ENCODE results near the gene RBM19.

Gene RBM19

DNA sequence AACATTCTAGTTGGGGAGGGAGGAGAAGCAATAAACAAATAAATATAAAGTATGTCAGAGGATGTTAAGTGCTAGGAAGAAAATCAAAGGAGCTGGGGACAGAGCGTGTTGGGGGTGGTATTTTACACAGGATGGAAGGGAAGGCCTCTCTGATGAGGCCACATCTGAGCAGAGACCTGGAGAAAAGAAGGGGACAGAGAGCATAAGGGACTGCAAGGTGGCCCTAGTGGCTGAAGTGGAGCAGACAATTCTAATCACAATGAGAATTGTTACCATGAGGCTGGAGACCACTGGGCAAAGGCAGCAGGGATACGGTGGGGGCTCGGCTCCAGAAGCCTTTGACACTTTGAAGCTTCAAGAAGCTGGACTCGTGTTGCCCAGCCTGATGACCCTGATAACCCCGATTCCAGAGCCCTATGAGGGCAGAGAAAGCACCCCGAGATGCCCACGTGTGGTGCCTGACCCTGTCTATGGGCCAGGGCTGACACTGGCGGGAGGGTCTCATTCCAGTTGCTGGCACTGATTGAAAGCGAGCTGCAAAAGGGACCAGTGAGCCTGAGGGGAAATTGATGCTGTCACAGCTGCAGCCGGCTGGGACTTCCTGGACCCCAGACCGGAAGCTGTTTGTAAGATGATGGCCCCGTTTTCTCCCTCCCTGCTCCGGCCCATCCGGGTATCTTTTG is 169.1 kb downstream of the RBM19 start:
- CTCF ChIA-PET = no interaction called here
- DNase-seq (ENCODE audit: extremely low spot score) = no peak
- TF ChIP-seq LEF1 (IDR thresholded peaks at IDR 0.05; ENCODE audit: borderline replicate concordance) = no peak
- no peak for TF ChIP-seq ARNT (IDR thresholded peaks at IDR 0.05)
- TF ChIP-seq BHLHE40 (IDR thresholded peaks at IDR 0.05; ENCODE audit: borderline replicate concordance) = no peak
- TF ChIP-seq CTBP1 (IDR thresholded peaks at IDR 0.05; ENCODE audit: borderline replicate concordance) = no peak
- TF ChIP-seq FOXM1 (IDR thresholded peaks at IDR 0.05; ENCODE audit: borderline replicate concordance) = no peak
- no peak for TF ChIP-seq ELF4 (IDR thresholded peaks at IDR 0.05)
- no peak for TF ChIP-seq FOXK2 (IDR thresholded peaks at IDR 0.05)
- TF ChIP-seq FOXA1 (IDR thresholded peaks at IDR 0.05) = no peak
- TF ChIP-seq SP1 (IDR thresholded peaks at IDR 0.05) = no peak
- POLR2A ChIA-PET = no interaction called here

DNA sequence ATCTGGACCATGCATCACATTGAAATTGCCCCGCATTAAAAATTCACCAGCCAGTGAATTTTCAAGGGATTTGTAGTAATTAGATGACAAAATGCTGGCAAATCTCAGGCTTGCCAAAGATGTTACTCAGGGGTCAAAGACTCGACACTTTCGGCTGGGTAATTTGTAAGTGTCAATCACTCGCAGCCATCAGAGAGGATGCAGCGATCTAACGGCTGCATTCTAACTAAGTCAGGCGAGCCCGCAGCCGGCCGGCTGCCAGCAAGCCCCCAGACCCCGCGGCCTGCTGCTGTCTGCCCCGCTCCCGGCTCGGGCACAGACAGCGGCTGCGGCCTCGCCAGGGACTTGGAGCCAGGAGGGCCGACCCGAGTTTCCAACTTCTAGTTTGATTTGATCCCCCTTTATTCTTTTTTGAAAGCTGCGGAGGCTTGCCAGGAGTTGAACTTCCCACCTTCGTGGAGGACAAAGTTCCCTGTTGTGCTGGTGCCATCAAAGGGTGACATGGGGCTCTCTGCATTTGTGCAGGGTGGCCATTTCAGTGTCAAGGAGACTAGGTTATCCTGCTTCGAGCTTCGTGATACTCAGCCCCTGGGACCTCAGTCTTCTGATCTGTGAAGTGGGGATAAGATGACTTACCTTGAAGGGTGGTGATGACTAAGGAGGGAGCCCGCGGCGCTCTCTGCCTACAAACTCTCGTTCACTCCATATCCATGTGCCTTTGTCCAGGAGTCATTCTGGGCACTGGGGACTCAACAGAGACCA is 169.9 kb downstream of the RBM19 start:
- TF ChIP-seq SUZ12 (IDR thresholded peaks at IDR 0.05) (no peak), SP1 (IDR thresholded peaks at IDR 0.05) (no peak)
- no peak for DNase-seq (ENCODE audit: extremely low spot score)
- ChIA-PET CTCF (no interaction called here), POLR2A (no interaction called here)

DNA sequence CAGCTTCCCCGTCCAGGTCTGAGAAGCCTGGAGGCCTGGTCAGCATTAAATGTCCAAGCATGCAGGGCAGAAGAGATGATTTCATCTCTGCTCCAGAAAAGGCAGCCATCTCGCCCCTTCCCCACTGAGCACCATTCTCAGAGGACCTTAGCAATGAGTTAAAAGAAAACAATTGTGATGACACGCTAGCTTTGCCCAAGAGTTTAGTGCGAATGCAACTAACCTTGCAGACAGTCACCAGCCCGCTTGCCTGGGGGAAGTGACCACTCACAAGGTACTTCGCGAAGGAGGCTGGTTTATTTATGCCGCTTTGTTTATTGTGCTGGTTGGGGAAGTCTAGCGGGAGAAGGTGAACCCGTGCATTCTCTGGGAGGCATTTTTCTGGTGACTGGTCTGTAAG is 170.7 kb downstream of the RBM19 start:
- CTCF ChIA-PET = no interaction called here
- no peak for DNase-seq (ENCODE audit: extremely low spot score)
- TF ChIP-seq TARDBP (IDR thresholded peaks at IDR 0.05) (no peak), HDGF (IDR thresholded peaks at IDR 0.05; ENCODE audit: borderline replicate concordance) (no peak), SUZ12 (IDR thresholded peaks at IDR 0.05) (no peak), LEF1 (IDR thresholded peaks at IDR 0.05; ENCODE audit: borderline replicate concordance) (no peak), FOXA1 (IDR thresholded peaks at IDR 0.05) (no peak), FOXK2 (IDR thresholded peaks at IDR 0.05) (no peak), BHLHE40 (IDR thresholded peaks at IDR 0.05; ENCODE audit: borderline replicate concordance) (no peak), ZNF384 (IDR thresholded peaks at IDR 0.05) (no peak), ELF4 (IDR thresholded peaks at IDR 0.05) (no peak)
- POLR2A ChIA-PET = no interaction called here

DNA sequence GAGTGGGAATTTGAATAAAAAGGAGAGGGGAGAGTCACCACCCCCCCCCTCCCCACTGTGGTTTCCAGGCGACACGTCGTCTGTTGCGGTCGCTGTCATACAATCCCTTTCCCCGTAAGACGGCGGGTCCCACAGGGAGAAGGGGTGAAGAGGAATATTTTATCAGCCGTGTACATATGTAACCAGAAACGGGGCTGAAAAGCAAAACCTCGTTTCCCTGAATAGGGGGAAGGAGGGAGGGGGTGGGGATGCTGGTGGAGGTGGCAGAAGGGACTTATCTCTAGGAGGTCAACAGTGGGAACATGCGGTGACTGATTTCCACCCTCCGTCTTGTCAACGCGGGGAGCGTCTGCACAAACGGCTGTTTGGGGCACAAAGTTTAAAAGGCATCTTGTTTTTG is 171.4 kb downstream of the RBM19 start:
- ChIA-PET POLR2A (no interaction called here), CTCF (no interaction called here)
- DNase-seq (ENCODE audit: extremely low spot score) = no peak
- TF ChIP-seq NFRKB (IDR thresholded peaks at IDR 0.05) = no peak
- TF ChIP-seq FOXA1 (IDR thresholded peaks at IDR 0.05) = no peak
- no peak for TF ChIP-seq FOXK2 (IDR thresholded peaks at IDR 0.05)
- TF ChIP-seq ARNT (IDR thresholded peaks at IDR 0.05) = no peak
- TF ChIP-seq TARDBP (IDR thresholded peaks at IDR 0.05) = no peak

DNA sequence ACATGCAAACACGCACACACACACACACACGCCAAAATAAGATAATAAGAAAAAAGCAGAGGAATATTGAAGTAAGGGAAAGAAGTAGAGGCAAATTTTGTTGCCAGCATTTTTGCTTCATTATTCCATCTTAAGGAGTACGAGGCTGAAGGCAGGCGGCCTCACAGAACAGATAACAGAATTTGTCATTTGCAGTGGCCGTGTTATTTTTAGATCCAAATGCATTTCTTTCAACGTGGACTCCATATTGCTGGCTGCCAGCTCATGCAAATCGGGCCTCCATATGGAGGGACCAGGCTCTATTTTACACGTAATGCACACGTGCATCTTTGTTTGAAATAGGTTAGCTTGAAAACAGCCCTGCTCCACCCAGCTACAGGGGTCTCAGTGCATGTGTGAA is 172.9 kb downstream of the RBM19 start:
- ChIA-PET POLR2A (no interaction called here), CTCF (interaction anchor here (0.7 kb wide), 1 partner anchor 45 kb away, joined by 3 read pairs; no protein-coding TSS in a partner anchor)
- TF ChIP-seq ZNF384 (IDR thresholded peaks at IDR 0.05) (no peak), ELF4 (IDR thresholded peaks at IDR 0.05) (no peak), TARDBP (IDR thresholded peaks at IDR 0.05) (no peak), BHLHE40 (IDR thresholded peaks at IDR 0.05; ENCODE audit: borderline replicate concordance) (no peak), NFRKB (IDR thresholded peaks at IDR 0.05) (no peak), SUZ12 (IDR thresholded peaks at IDR 0.05) (no peak), FOXM1 (IDR thresholded peaks at IDR 0.05; ENCODE audit: borderline replicate concordance) (no peak), SP1 (IDR thresholded peaks at IDR 0.05) (no peak), ARNT (IDR thresholded peaks at IDR 0.05) (no peak), FOXA1 (IDR thresholded peaks at IDR 0.05) (no peak), CTBP1 (IDR thresholded peaks at IDR 0.05; ENCODE audit: borderline replicate concordance) (no peak), L3MBTL2 (conservative IDR thresholded peaks at IDR 0.05) (no peak)
- TF ChIP-seq, protein P1, sequence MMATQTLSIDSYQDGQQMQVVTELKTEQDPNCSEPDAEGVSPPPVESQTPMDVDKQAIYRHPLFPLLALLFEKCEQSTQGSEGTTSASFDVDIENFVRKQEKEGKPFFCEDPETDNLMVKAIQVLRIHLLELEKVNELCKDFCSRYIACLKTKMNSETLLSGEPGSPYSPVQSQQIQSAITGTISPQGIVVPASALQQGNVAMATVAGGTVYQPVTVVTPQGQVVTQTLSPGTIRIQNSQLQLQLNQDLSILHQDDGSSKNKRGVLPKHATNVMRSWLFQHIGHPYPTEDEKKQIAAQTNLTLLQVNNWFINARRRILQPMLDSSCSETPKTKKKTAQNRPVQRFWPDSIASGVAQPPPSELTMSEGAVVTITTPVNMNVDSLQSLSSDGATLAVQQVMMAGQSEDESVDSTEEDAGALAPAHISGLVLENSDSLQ (IDR thresholded peaks at IDR 0.05) = no peak
- DNase-seq (ENCODE audit: extremely low spot score) = no peak

DNA sequence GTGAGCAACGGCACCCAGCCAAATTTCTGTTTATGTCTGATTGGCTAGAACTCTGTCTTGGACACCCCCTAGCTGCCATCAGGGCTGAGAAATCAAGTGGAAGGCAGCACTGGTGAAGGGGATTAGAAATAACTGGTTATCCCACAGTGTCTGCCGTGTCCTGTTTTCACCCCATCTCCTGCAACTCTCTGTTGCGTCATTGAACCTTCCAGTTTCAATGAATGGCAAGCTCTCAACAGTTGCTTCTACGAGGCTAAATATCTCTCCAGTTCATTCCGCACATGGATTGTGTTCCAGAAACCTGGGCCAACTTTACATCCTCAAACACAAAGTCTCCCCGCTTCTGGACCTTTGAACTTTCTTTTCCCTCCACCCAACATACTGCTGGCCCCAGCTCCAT is 173.7 kb downstream of the RBM19 start:
- CTCF ChIA-PET = no interaction called here
- TF ChIP-seq NFRKB (IDR thresholded peaks at IDR 0.05) (no peak), HDGF (IDR thresholded peaks at IDR 0.05; ENCODE audit: borderline replicate concordance) (no peak), SP1 (IDR thresholded peaks at IDR 0.05) (no peak), ZNF384 (IDR thresholded peaks at IDR 0.05) (no peak), TARDBP (IDR thresholded peaks at IDR 0.05) (no peak), SUZ12 (IDR thresholded peaks at IDR 0.05) (no peak), LEF1 (IDR thresholded peaks at IDR 0.05; ENCODE audit: borderline replicate concordance) (no peak), FOXK2 (IDR thresholded peaks at IDR 0.05) (no peak), L3MBTL2 (conservative IDR thresholded peaks at IDR 0.05) (no peak)
- POLR2A ChIA-PET = no interaction called here
- no peak for DNase-seq (ENCODE audit: extremely low spot score)

DNA sequence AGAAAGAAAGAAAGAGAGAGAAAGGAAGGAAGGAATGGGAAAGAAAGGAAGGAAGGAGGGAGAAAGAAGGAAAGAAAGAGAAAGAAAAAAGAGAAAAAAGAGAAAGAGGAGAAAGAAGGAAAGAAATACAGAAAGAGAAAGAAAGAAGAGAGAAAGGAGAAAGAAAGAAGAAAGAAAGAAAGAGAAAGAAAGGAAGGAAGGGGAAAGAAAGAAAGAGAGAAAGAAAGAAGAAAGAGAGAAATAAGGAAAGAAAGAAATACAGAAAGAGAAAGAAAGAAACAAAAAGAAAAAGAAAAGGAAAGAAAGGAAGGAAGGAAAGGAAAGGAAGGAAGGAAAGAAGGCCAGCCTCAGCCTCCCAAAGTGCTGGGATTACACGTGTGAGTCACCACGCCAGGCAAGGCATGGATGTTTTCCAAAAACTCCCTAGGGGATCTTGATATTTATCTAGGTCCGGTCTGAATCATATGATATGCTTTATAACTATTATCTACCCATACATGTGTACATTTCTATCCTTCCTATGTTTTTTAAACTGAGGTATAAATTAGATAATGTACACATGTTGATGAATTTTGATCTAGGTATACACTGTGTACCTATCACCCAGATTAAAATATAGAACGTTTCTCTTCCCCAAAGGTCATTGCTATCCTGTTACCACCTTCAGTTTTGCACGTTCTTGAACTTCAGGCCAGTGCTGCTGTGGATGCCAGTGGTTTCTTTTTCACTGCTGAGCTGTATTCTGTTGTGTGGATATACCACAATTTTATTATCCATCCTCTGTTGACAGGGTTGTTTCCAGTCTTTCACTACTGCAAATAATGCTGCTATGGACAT is 177.9 kb downstream of the RBM19 start:
- TF ChIP-seq BHLHE40 (IDR thresholded peaks at IDR 0.05; ENCODE audit: borderline replicate concordance) = no peak
- no peak for TF ChIP-seq SP1 (IDR thresholded peaks at IDR 0.05)
- TF ChIP-seq L3MBTL2 (conservative IDR thresholded peaks at IDR 0.05) = no peak
- TF ChIP-seq SUZ12 (IDR thresholded peaks at IDR 0.05) = no peak
- no peak for TF ChIP-seq ZNF384 (IDR thresholded peaks at IDR 0.05)
- TF ChIP-seq TARDBP (IDR thresholded peaks at IDR 0.05) = no peak
- TF ChIP-seq HDGF (IDR thresholded peaks at IDR 0.05; ENCODE audit: borderline replicate concordance) = no peak
- no peak for TF ChIP-seq FOXM1 (IDR thresholded peaks at IDR 0.05; ENCODE audit: borderline replicate concordance)
- no peak for TF ChIP-seq LEF1 (IDR thresholded peaks at IDR 0.05; ENCODE audit: borderline replicate concordance)
- TF ChIP-seq FOXK2 (IDR thresholded peaks at IDR 0.05) = no peak
- TF ChIP-seq, protein P1 (IDR thresholded peaks at IDR 0.05) = no peak
- ChIA-PET POLR2A (no interaction called here), CTCF (no interaction called here)
- no peak for DNase-seq (ENCODE audit: extremely low spot score)
